ENCODE measurements around the gene OSGEPL1.
"Not testable (repeated sequence)": the region's sequence is repeated elsewhere in the genome, so short reads cannot be mapped to it uniquely, and the experiment has no call there.

OSGEPL1 gene

GRCh38 chr2:189726849-189727248, 35.7 kb downstream of the OSGEPL1 start:
- no peak for DNase-seq

- no peak for DNase-seq
Observed at GRCh38 chr2:189726271-189726670, 36.3 kb downstream of the OSGEPL1 start.

- DNase-seq, result no peak
Observed at GRCh38 chr2:189723192-189723591, 39.4 kb downstream of the OSGEPL1 start.

- DNase-seq, result no peak
Observed at GRCh38 chr2:189719571-189719970, 43.0 kb downstream of the OSGEPL1 start.

- DNase-seq, result not testable (repeated sequence)
Observed at GRCh38 chr2:189717593-189717992, 45.0 kb downstream of the OSGEPL1 start.

GRCh38 chr2:189709501-189710221, 52.9 kb downstream of the OSGEPL1 start:
- DNase-seq, result no peak

GRCh38 chr2:189702071-189702470, 60.5 kb downstream of the OSGEPL1 start:
- DNase-seq, result no peak

GRCh38 chr2:189700681-189701080, 61.9 kb downstream of the OSGEPL1 start:
- DNase-seq, result no peak

- DNase-seq, result peak; percentile 50 to 71
Observed at GRCh38 chr2:189698020-189698887, 64.3 kb downstream of the OSGEPL1 start.

Measured in CD4-positive, alpha-beta T cell treated with Interleukin-4 for 1 hour (primary cell).